ENCODE data around the gene MSX1.

MSX1 gene

GRCh38 chr4:4829837-4830236, 29.6 kb upstream of the MSX1 start:
- no peak for DNase-seq (ENCODE audit: low read depth)
- H3K4me3 ChIP-seq (ENCODE audit: low read depth, low read length): no peak overlapping the region
- no peak for TF ChIP-seq CTCF (IDR thresholded peaks at IDR 0.05; ENCODE audit: insufficient read depth, low read depth, low read length, missing control alignments)

GRCh38 chr4:4831266-4831665, 28.2 kb upstream of the MSX1 start:
- DNase-seq (ENCODE audit: low read depth): no peak
- no peak for TF ChIP-seq CTCF (IDR thresholded peaks at IDR 0.05; ENCODE audit: insufficient read depth, low read depth, low read length, missing control alignments)
- H3K4me3 ChIP-seq (ENCODE audit: low read depth, low read length): no peak overlapping the region

GRCh38 chr4:4831825-4832224, 27.6 kb upstream of the MSX1 start:
- no peak overlapping the region for H3K4me3 ChIP-seq (ENCODE audit: low read depth, low read length)
- no peak for TF ChIP-seq CTCF (IDR thresholded peaks at IDR 0.05; ENCODE audit: insufficient read depth, low read depth, low read length, missing control alignments)
- DNase-seq (ENCODE audit: low read depth): no peak

GRCh38 chr4:4836044-4836443, 23.4 kb upstream of the MSX1 start:
- DNase-seq (ENCODE audit: low read depth): no peak
- H3K4me3 ChIP-seq (ENCODE audit: low read depth, low read length): no peak overlapping the region
- TF ChIP-seq CTCF (IDR thresholded peaks at IDR 0.05; ENCODE audit: insufficient read depth, low read depth, low read length, missing control alignments): no peak

GRCh38 chr4:4837316-4837715, 22.1 kb upstream of the MSX1 start:
- TF ChIP-seq CTCF (IDR thresholded peaks at IDR 0.05; ENCODE audit: insufficient read depth, low read depth, low read length, missing control alignments): no peak
- no peak overlapping the region for H3K4me3 ChIP-seq (ENCODE audit: low read depth, low read length)
- DNase-seq (ENCODE audit: low read depth): no peak

GRCh38 chr4:4838051-4838935, 21.2 kb upstream of the MSX1 start:
- no peak for DNase-seq (ENCODE audit: low read depth)
- TF ChIP-seq CTCF (IDR thresholded peaks at IDR 0.05; ENCODE audit: insufficient read depth, low read depth, low read length, missing control alignments): no peak

More at GRCh38 chr4:4838051-4838935, 21.2 kb upstream of the MSX1 start:
- H3K4me3 ChIP-seq (ENCODE audit: low read depth, low read length): no peak overlapping the region

Data from GM12865 (cell line).